Smooth muscle cell of the brain vasculature (primary cell): Measurements from ENCODE around the gene ANAPC2.

Experiments
- DNase-seq: peaks from one replicate; pipeline ENCODE4 v3.0.0-alpha.2; 2012; ENCODE audit warnings: low read depth, low spot score

Gene ANAPC2

GRCh38 chr9:137128862-137129455, 59.4 kb downstream of the ANAPC2 start:
- DNase-seq, result no peak

- DNase-seq, result no peak
Observed at GRCh38 chr9:137128158-137128861, 60.0 kb downstream of the ANAPC2 start.

- DNase-seq, result no peak
Observed at GRCh38 chr9:137127301-137128157, 60.8 kb downstream of the ANAPC2 start.

GRCh38 chr9:137126786-137127185, 61.6 kb downstream of the ANAPC2 start:
- no peak for DNase-seq
